AG04449 (cell line): ENCODE results near the gene DENND1C.

Source experiments
- CTCF ChIA-PET: fragments of 350-600 bp; formaldehyde crosslinking; extraction: SDS; loops from one replicate; lab custom pipeline; 2021; ENCODE audit warnings: antibody characterized with exemption; lab: Yijun Ruan, JAX
- POLR2A ChIA-PET: fragments of 400-600, 350-600 bp; formaldehyde crosslinking; extraction: SDS; loops from one replicate; lab custom pipeline; 2020; ENCODE audit warnings: antibody characterized with exemption, inconsistent platforms; lab: Yijun Ruan, JAX
- DNase-seq: peaks from one replicate; pipeline ENCODE4 v3.0.0-alpha.2; 2010; ENCODE audit warnings: low read depth, low spot score
- H3K4me3 ChIP-seq: 2 replicates; pipeline ENCODE4 v1.5.1; 2011; ENCODE audit warnings: low read depth, mild to moderate bottlenecking, control low read depth, low read length
- CTCF ChIP-seq: IDR thresholded peaks from one replicate; pipeline ENCODE4 v1.5.1; 2011; ENCODE audit warnings: mild to moderate bottlenecking, moderate library complexity, low read length, control low read depth, inconsistent platforms; ENCODE audit not compliant: insufficient read depth; ENCODE audit errors: missing control alignments

The DENND1C gene

GRCh38 chr19:6500837-6501739, 19.5 kb upstream of the DENND1C start:
- DNase-seq: no peak
- ChIA-PET CTCF (interaction anchor here (1.0 kb wide), 1 partner anchor 10 kb away, joined by 3 read pairs; no protein-coding TSS in a partner anchor), POLR2A (no interaction called here)
- H3K4me3 ChIP-seq: no peak overlapping the region
- no peak for TF ChIP-seq CTCF

- H3K4me3 ChIP-seq: no peak overlapping the region
- ChIA-PET POLR2A (interaction anchor here (1.0 kb wide), 1 partner anchor 17 kb away, joined by 3 read pairs; no protein-coding TSS in a partner anchor), CTCF (interaction anchor here (0.5 kb wide), 1 partner anchor 20 kb away, joined by 3 read pairs; no protein-coding TSS in a partner anchor)
Measured at GRCh38 chr19:6499052-6499790, 17.6 kb upstream of the DENND1C start.

GRCh38 chr19:6498294-6499036, 16.9 kb upstream of the DENND1C start:
- DNase-seq: no peak
- H3K4me3 ChIP-seq: no peak overlapping the region
- ChIA-PET CTCF (interaction anchor here (1.1 kb wide), 1 partner anchor 18 kb away, joined by 3 read pairs; no protein-coding TSS in a partner anchor), POLR2A (no interaction called here)
- no peak for TF ChIP-seq CTCF

More at GRCh38 chr19:6499052-6499790, 17.6 kb upstream of the DENND1C start:
- DNase-seq: no peak
- TF ChIP-seq CTCF: no peak

GRCh38 chr19:6495947-6496346, 14.4 kb upstream of the DENND1C start:
- no peak for TF ChIP-seq CTCF
- no peak for DNase-seq
- ChIA-PET POLR2A (no interaction called here), CTCF (no interaction called here)
- H3K4me3 ChIP-seq: no peak overlapping the region

- CTCF ChIA-PET: no interaction called here
- POLR2A ChIA-PET: interaction anchor here (0.6 kb wide), 1 partner anchor 102 kb away, joined by 3 read pairs; the partner anchor contains the start of gene GTF2F1
- TF ChIP-seq CTCF: no peak
- no peak overlapping the region for H3K4me3 ChIP-seq
- no peak for DNase-seq
Measured at GRCh38 chr19:6494438-6495036, 12.9 kb upstream of the DENND1C start.
